GM18511 (cell line): ENCODE data around the gene HECTD4.
"Not testable (repeated sequence)": the region's sequence is repeated elsewhere in the genome, so short reads cannot be mapped to it uniquely, and the experiment has no call there.

Experiments used
- ATAC-seq: cut with Tn5 transposase; IDR thresholded peaks from one replicate; pipeline ENCODE4 v1.9.1; 2021; ENCODE audit warnings: mild to moderate bottlenecking, moderate library complexity; ENCODE audit not compliant: unreplicated experiment

The HECTD4 gene, protein sequence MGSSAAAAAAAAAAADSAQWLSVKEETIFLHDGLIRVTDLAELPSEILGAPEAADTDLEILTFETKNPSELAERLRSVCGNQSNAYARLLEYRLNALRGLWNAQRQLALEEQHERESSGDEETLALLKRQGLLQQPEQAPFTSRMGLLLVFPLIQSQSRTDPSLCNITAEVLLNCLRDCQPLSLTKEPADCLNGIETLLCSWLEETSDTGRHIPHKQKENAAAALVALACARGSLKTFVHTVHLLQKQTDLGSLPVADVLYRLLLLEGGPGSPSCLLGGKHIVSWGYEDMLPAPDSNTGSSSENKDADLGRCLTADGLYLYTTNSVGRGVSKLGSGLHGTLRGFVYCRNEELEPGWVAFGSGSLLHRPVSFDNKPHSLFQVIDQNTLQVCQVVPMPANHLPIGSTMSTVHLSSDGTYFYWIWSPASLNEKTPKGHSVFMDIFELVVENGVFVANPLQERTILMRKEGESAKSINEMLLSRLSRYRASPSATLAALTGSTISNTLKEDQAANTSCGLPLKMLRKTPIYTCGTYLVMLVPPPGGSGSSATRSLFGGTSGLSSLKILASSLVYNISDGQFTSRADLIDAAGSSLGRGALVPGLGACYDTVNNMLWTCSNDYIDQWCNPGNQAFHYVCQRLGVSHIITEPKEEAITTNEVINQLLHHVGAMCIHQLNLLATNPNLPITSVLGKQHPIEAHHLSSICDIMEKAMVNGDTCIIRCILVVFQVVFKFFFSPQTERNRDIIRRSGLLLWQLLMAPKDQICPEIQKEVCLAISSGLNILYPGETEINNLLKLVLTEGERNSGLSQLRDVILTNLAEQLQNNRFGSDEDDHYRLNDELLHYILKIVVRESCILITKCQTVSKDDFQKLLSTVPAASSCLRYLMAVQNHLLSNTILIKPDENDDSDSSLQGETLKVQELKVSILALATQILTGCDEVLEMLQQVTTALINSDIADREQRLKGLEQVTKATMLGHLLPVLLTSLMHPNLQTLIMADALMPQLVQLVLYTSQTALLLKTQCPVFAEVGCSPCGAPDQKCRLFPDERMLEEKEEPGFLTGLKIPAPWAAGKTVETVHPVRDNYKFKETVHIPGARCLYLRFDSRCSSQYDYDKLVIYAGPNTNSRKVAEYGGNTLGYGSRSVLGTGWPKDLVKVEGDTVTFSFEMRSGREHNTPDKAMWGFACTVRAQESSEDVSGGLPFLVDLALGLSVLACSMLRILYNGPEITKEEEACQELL (N-terminal part only)

DNA sequence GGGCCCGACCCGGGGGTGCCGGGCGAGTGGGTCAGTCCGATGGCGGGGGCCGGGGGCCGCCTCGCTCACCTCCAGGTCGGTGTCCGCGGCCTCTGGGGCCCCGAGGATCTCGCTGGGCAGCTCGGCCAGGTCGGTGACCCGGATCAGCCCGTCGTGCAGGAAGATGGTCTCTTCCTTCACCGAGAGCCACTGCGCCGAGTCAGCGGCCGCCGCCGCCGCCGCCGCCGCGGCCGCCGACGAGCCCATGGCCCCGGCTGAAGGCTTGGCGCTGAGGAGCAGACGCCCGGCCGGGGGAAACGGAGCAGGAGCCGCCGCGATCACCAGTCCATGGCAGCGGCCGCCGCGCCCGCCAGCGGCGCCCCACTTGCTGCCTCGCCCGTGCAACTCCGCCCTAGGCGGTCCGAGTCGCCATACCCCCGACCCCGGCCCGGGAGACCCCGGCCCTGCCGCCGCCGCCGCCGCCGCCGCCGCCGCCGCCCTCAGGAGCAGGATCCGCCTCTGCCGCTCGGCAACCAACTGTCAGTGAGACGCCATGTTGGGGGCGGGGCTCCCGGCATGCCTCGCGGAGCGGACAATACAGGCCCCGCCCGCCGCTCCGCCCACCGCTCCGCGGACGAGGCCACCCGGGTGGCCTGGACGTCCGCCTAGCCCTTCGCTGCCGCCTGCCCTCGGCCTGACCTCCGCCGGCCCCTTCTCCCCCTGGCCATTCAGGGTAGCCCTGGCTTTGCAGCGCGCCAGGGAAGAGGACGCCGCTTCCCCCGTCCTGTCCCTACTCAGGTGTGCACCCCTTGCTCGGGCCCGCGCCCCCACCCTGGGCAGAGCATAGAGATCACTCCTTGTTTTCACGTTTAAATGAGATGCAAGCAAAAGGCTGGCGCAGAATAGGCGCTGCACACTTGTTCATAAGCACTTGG is at the start of gene HECTD4:
TSS of gene HECTD4 (minus strand) at position 549 of the 914 bp plus-strand sequence. CDS start at position 246, 303 bp downstream.
- peak; percentile 94 for ATAC-seq

DNA sequence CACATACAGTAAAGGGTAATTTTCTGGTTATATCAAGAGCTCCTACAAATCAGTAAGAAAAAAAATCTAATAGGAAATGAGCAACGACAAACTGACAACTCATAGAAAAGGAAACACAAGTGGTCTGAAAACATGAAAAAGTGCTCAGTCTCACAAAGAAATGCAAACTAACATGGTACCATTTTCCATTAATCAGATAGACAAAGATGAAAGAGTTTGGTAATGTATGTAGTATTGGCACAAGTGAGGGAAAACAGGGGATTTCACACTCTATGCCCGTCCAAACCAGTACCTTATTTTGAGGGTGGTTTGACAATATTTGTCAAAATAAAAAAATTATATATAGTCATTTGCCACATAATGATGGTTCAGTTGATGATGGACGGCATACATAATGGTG is 49.7 kb upstream of the HECTD4 start:
- no peak for ATAC-seq

DNA sequence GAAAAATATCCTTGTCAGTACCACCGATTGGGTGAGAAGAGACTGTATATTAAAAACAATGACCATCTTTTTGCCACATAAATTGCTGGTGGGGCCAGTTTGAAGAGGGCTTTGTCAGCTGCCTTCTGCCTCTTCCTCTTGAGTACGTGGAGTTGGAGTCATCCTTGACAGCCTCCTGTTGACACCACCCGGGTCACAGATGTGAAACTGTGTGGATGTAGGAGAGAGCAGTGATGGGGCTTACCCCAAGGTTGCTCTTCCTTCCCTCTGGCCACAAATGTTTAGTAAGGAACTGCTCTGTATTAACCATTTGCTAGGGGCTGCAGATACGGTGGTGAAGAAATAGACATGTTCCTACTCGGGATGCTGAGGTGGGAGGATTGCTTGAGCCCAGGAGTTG is 48.7 kb upstream of the HECTD4 start:
- no peak for ATAC-seq

DNA sequence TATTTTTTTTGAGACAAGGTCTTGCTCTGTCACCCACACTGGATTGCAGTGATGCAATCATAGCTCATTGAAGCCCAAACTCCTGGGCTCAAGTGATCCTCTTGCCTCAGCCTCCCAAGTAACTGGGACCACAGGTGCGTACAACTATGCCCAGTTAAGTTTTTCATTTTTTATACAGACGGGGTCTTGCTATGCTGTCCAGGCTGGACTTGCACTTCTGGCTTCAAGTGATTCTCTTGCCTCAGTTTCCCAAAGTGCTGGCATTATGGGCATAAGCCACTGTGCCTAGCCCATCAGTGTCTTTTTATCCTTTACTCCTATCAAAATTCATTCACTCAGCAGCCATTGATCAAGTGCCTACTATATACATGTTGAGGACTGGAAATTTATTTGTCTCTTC is 45.5 kb upstream of the HECTD4 start:
- no peak for ATAC-seq

DNA sequence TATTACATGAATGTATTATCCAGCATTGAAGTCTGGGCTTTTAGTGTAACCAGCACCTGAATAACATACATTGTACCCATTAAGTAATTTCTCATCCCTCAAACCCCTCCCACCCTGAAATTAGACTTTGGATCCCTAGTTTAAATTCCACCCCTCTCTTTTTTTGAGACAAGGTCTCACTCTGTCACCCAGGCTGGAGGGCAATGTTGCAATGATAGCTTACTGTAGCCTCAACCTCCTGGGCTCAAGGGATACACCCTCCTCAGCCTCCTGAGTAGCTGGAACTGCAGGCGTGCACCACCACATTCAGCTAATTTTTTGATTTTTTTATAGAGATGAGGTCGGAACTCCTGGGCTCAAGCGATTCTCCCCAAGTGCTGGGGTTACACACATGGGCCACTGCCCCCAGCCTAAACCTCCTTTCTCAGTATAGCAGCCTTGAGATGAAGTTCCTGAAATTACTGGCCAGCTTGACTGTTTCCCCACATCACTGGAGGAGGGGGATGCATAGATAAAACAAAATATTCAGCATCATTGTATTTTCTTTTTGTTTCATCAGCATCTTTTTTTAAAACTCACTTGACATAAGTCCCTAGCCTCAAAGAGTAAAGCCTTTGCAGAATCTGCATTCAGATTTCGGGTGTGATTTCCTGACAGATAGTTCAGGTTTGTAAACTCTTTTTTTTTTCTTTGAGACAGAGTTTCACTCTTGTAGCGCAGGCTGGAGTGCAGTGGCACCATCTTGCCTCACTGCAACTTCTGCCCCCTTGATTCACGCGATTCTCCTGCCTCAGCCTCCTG is 43.6 kb upstream of the HECTD4 start:
- no peak for ATAC-seq

DNA sequence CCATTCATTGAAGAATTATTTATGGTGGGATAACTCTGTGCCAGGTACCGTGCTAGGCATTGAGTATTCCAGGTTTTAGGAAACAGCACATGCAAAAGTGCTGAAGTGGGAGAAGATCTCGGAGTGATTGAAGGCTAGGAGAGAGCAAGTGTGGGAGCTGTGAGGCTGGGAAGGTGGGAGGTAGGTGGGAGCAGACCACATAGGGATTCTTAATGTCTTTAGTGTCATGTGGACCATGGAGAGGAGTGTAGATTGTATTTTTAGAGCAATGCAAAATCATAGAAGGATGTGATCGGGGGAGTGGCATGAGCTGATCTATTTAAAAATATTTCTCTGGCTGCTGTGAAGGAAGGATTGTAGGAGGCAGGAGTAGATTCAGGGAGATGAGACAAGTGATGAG is 41.9 kb upstream of the HECTD4 start:
- no peak for ATAC-seq

DNA sequence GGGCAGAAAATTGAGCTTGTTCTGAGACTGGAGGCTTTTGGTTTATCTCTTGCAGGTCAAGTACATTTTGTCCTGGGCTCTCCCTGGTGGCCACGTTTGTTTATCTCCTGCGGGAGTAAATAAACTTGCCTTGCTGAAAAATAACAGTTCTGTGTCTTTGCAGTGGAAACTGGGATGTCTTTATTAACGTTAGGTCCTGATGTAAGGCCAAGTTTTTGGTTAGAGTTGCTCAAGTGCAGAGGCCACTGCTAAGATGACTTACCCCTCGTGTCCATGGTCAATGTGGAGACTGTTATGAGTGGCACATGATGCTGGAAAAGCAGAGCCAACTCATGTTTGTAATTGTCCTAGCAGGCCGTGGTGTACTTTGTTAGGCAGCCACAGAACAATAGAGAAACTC is 40.3 kb upstream of the HECTD4 start:
- ATAC-seq: no peak

DNA sequence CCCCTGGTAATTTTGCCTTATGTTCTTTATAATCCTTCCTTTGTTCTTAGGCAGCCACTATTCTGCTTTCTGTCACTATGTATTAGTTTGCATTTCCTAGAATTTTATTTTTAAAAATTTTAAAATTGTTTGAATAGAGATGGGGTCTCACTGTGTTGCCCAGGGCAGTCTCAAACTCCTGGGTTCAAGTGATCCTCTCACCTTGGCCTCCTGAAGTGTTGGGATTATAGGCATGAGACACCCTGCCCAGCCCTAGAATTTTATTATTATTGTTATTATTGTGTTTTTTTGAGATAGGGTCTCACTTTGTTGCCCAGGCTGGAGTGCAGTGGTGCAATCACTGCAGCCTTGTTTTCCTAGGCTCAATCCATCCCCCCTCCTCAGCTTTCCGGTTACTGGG is 39.1 kb upstream of the HECTD4 start:
- no peak for ATAC-seq

DNA sequence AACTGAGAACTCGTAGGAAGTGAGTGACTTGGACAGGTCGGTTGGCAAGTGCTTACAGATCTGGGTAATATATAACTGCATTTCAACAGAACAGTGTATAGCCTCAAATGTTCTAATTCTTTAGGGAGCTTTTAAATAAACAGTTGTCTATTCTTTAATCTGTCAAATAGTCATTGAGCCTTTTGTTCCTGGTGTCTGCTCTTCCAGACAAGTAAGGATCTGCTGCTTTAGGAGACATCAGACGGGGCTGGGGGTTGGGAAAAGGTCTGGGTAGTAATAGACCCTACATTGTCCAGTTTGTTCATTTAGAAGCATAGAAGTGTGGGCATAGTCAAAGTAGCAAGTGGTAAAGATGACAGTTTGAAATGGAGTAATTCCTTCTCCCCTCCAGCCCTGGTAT is 38.5 kb upstream of the HECTD4 start:
- no peak for ATAC-seq

DNA sequence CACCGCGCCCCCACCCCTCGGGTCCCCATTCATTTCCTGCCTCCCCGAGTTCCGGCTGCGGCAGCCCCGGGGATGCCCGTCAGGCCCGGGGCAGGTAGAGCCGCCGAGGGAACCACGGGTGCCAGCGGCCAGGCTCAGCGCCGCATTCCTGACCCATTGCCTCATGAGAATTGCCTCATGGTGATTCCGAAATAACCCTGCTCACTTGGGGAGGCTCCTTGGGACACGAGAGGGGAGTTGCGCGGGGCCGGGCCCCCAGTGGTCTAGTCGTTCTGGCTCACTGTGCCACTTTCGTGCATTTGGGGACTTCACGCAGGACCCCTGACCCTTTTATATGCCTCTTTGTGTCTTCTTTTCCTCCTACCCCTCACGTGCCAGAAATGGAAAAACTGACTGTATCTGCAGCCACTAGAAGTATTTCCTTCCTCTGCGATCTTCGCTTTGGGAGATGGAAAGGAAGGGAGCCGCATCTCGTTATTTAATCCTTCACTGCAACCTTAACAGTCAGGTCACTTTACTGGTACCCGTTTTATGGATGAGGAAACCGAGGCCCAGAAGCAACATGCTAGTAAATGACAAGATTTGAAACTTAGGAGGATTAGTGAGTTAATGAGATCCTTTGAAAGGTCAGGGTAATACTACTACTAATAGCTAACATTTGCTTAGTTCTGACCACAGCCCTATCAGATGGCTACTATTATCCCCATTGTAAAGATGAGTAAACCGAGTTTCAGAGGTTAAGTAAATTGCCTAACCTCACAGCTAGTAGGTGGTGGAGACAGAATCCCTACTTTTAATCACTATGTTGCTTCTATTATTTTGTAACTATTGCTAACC is 37.3 kb upstream of the HECTD4 start:
- peak; percentile 52 for ATAC-seq

DNA sequence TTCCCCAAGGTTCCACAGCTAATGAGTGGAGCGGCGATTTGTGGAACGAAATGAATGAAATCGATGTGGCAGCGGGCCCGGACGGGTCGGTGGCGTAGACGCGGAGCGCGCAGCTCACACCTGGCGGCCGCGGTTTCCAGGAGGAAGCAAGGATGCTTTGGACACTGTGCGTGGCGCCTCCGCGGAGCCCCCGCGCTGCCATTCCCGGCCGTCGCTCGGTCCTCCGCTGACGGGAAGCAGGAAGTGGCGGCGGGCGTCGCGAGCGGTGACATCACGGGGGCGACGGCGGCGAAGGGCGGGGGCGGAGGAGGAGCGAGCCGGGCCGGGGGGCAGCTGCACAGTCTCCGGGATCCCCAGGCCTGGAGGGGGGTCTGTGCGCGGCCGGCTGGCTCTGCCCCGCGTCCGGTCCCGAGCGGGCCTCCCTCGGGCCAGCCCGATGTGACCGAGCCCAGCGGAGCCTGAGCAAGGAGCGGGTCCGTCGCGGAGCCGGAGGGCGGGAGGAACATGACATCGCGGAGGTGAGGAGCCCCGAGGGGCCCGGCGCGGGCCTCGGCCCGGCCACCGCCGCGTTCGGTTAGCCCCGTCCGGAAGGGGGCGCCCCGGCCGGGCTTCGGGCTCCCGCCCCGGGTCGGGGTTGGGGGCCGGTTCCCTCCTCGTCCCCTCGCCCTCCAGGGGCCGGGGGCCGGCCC is 36.5 kb upstream of the HECTD4 start, which contains the start of gene PTPN11:
TSS of gene PTPN11 (plus strand) at position 340 of the 689 bp plus-strand sequence. CDS start at position 505, 165 bp downstream.
- ATAC-seq: peak; percentile 78

DNA sequence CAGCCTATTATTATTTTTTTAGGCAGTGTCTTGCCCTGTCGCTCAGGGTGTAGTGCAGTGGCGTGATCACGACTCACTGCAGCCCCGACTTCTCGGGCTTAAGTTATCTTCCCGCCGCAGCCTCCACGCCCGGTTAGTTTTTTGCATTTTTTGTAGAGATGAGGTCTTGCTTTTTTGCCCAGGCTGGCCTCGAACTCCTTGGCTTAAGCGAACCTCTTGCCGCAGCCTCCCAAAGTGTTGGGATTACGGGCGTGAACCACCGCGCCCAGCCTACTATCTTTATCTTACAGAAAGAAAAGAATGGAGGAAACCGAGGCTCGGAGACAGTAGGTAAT is 36.0 kb upstream of the HECTD4 start:
- no peak for ATAC-seq

DNA sequence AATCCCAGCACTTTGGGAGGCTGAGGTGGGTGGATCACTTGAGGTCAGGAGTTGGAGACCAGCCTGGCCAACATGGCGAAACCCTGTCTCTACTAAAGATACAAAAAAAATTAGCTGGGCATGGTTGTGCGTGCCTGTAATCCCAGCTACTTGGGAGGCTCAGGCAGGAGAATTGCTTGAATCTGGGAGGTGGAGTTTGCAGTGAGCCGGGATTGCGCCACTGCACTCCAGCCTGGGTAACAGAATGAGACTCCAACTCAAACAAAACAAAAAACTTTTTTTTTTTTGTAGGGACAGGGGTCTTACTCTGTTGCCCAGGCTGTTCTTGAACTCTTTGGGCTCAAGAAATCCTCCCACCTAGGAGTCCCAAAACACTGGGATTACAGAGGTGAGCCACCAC is 33.2 kb upstream of the HECTD4 start:
- ATAC-seq: not testable (repeated sequence)

DNA sequence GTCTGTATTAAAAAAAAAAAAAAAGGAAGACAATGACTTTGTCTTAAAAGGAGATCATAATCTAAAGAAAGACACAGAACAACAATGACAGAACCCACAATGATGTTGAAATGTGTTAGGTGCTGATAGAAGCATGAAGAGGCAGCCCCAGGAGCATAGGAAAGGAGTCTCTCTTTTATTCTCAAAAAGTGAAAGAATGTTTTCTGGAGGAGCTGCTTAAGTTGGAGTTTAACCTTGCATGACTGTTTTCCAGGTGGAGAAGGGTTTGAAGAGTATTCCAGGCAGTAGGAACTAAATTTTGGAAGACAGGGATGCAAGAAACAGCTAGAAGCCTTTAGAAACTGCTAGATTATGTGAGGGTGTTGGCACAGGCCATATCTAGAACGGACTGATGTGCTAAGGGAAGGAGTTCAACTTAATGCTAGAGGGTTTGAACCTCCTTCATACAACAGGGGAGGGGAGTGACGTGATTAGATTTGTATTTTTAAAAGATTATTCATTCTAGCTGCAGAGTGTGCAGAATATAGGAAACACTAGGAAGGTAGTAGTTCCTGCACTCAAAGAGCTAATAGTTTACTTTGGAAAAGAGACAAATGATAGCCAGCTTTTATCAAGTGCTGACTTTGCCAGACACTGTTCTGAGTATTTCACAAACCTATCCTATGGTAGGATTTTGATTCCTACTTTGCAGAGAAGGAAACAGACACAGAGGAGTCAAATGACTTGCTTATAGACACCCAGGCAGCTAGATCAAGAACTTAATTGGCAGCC is 31.8 kb upstream of the HECTD4 start:
- ATAC-seq: no peak

DNA sequence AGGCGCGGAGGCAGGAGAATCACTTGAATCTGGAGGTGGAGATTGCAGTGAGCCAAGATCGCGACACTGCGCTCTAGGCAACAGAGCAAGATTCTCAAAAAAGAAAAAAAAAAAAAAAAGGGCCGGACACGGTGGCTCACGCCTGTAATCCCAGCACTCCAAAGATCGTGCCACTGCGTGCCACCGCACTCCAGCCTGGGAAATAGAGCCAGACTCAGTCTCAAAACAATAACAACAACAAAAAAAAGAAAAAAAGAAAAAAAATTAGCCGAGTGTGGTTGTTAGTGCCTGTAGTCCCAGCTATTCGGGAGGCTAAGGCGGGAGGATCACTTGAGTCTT is 27.6 kb upstream of the HECTD4 start:
- peak; percentile 10 for ATAC-seq

DNA sequence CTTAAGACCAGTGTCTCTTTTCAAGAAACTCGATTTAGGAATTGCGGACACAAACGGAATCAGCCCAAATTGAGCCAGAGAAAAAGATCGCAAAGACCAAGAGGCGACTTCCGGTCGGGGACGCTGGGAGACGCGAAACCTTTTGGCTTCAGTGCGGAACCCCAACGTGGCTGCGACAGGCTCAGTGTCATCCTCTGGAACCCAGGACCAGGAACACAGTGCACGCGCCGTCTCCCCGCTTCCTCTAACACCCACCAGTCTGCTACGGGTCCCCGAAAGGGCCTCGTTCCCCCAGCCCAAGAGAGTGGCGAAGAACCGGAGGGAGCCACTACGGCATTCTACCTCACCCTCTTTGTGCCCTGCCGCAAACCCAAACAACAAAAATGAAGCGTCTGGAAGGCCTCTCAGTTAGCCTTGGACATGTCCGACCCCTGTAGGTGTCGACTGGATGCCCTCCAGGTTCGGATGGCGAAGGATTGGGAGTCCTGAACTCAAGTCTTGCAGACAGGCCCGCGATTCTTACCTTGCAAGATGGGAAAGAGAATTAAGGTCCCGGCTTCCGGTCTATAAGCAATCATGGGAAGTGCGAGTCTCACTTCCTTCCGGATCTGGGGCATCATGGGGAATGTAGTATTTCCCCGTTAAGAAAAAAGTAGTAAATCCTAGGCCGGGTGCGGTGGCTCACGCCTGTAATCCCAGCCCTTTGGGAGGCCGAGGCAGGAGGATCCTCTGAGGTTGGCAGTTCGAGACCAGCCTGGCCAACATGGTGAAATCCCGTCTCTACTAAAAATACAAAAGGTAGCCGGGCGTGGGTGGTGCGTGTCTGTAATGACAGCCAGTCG is 27.1 kb upstream of the HECTD4 start, which contains the start of gene RPL6:
TSS of gene RPL6 (minus strand) at position 542 of the 842 bp plus-strand sequence. CDS start 949 bp downstream, outside the sequence.
- peak; percentile 85 for ATAC-seq
